DND-41 (cell line): ENCODE data around the gene SEBOX.

Experiments used
- ATAC-seq: fragments of 200-7000 bp; cut with Tn5 transposase; 3 replicates; pipeline ENCODE4 v1.9.1; 2021; ENCODE audit warnings: low read depth; ENCODE audit not compliant: insufficient read depth
- DNase-seq: peaks from one replicate; pipeline ENCODE4 v3.0.0-alpha.2; 2020
- H2AFZ ChIP-seq: 2 replicates; pipeline ENCODE4 v1.6.0; 2012; ENCODE audit warnings: low read depth, low read length
- H3K27ac ChIP-seq: 2 replicates; pipeline ENCODE4 v1.5.1; 2012; ENCODE audit warnings: low read length, inconsistent platforms
- H3K27me3 ChIP-seq: fragments of 200-600 bp; sonication (generic); 2 replicates; pipeline ENCODE4 v1.6.0; 2012; ENCODE audit warnings: low read length, mild to moderate bottlenecking, inconsistent platforms; ENCODE audit not compliant: insufficient read depth, poor library complexity
- H3K36me3 ChIP-seq: 2 replicates; pipeline ENCODE4 v1.5.1; 2012; ENCODE audit warnings: low read length, inconsistent platforms; ENCODE audit not compliant: insufficient read depth
- H3K4me1 ChIP-seq: 2 replicates; pipeline ENCODE4 v1.5.1; 2012; ENCODE audit warnings: mild to moderate bottlenecking, low read length; ENCODE audit not compliant: insufficient read depth
- H3K4me2 ChIP-seq: 2 replicates; pipeline ENCODE4 v1.6.0; 2012; ENCODE audit warnings: mild to moderate bottlenecking, moderate library complexity, low read length, inconsistent platforms; ENCODE audit not compliant: insufficient read depth
- H3K4me3 ChIP-seq, 2 experiments: fragments of 200-600 bp in 1 of 2; shearing (Covaris generic) in 1 of 2; 2 replicates each; pipeline ENCODE4 v1.5.1; 2012 to 2016; ENCODE audit warnings: inconsistent platforms in 2 of 2, low read length in 2 of 2, mild to moderate bottlenecking in 2 of 2, low read depth in 1 of 2, moderate library complexity in 1 of 2
- H3K79me2 ChIP-seq: 2 replicates; pipeline ENCODE4 v1.6.0; 2012; ENCODE audit warnings: low read length, inconsistent platforms; ENCODE audit not compliant: insufficient read depth
- H3K9ac ChIP-seq: 2 replicates; pipeline ENCODE4 v1.6.0; 2012; ENCODE audit warnings: low read depth, mild to moderate bottlenecking, inconsistent platforms, low read length, moderate library complexity
- H3K9me3 ChIP-seq: 2 replicates; pipeline ENCODE4 v1.5.1; 2012; ENCODE audit warnings: low read length, moderate library complexity, mild to moderate bottlenecking, inconsistent platforms; ENCODE audit not compliant: insufficient read depth, severe bottlenecking
- H4K20me1 ChIP-seq: 2 replicates; pipeline ENCODE4 v1.6.0; 2012; ENCODE audit warnings: low read length; ENCODE audit not compliant: insufficient read depth
- EZH2 ChIP-seq: IDR thresholded peaks from 3 replicates; pipeline ENCODE4 v1.6.1; 2012; ENCODE audit warnings: borderline replicate concordance, low read depth, mild to moderate bottlenecking, moderate library complexity, low read length, inconsistent platforms; ENCODE audit not compliant: severe bottlenecking
- TF ChIP-seq, protein P1 (sequence below): IDR thresholded peaks from 2 replicates; pipeline ENCODE4 v1.5.1; 2012; ENCODE audit warnings: borderline replicate concordance, low read length, moderate library complexity, mild to moderate bottlenecking; ENCODE audit not compliant: poor library complexity, severe bottlenecking; ENCODE audit errors: extremely low read depth

The SEBOX gene

GRCh38 chr17:28394337-28395116, 29.5 kb upstream of the SEBOX start:
- TF ChIP-seq, protein P1, sequence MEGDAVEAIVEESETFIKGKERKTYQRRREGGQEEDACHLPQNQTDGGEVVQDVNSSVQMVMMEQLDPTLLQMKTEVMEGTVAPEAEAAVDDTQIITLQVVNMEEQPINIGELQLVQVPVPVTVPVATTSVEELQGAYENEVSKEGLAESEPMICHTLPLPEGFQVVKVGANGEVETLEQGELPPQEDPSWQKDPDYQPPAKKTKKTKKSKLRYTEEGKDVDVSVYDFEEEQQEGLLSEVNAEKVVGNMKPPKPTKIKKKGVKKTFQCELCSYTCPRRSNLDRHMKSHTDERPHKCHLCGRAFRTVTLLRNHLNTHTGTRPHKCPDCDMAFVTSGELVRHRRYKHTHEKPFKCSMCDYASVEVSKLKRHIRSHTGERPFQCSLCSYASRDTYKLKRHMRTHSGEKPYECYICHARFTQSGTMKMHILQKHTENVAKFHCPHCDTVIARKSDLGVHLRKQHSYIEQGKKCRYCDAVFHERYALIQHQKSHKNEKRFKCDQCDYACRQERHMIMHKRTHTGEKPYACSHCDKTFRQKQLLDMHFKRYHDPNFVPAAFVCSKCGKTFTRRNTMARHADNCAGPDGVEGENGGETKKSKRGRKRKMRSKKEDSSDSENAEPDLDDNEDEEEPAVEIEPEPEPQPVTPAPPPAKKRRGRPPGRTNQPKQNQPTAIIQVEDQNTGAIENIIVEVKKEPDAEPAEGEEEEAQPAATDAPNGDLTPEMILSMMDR: no peak
- TF ChIP-seq EZH2: no peak
- Histone ChIP-seq H3K9me3 (no peaks in the 10 kb centered on the region), H2AFZ (no peak overlapping the region), H3K4me3 (no peak overlapping the region), H3K4me1 (no peaks in the 10 kb centered on the region), H4K20me1 (no peaks in the 10 kb centered on the region), H3K79me2 (no peaks in the 10 kb centered on the region), H3K4me2 (no peak overlapping the region), H3K36me3 (no peaks in the 10 kb centered on the region), H3K9ac (no peak overlapping the region), H3K27me3 (no peaks in the 10 kb centered on the region), H3K27ac (no peak overlapping the region)
- no peak for ATAC-seq
- no peak for DNase-seq

- ATAC-seq (no peak), DNase-seq (no peak)
- Histone ChIP-seq H3K27me3 (no peaks in the 10 kb centered on the region), H3K9ac (no peak overlapping the region), H3K79me2 (no peaks in the 10 kb centered on the region), H4K20me1 (no peaks in the 10 kb centered on the region), H3K4me1 (no peaks in the 10 kb centered on the region), H3K27ac (no peak overlapping the region), H2AFZ (no peak overlapping the region), H3K4me3 (no peak overlapping the region), H3K4me2 (no peak overlapping the region), H3K36me3 (no peaks in the 10 kb centered on the region), H3K9me3 (no peaks in the 10 kb centered on the region)
- TF ChIP-seq, protein P1: no peak
- TF ChIP-seq EZH2: no peak
Observed at GRCh38 chr17:28392491-28392890, 27.5 kb upstream of the SEBOX start.

- DNase-seq (no peak), ATAC-seq (no peak)
- TF ChIP-seq, protein P1: no peak
- TF ChIP-seq EZH2: no peak
- no peak overlapping the region for H3K4me3 ChIP-seq
- H3K9ac ChIP-seq: no peak overlapping the region
- H2AFZ ChIP-seq: no peak overlapping the region
- H3K36me3 ChIP-seq: no peaks in the 10 kb centered on the region
- H3K4me1 ChIP-seq: no peaks in the 10 kb centered on the region
- H3K27me3 ChIP-seq: no peaks in the 10 kb centered on the region
- H3K4me2 ChIP-seq: no peak overlapping the region
- H3K27ac ChIP-seq: no peak overlapping the region
- H3K9me3 ChIP-seq: no peaks in the 10 kb centered on the region
- no peaks in the 10 kb centered on the region for H4K20me1 ChIP-seq
- H3K79me2 ChIP-seq: no peaks in the 10 kb centered on the region
Observed at GRCh38 chr17:28391401-28391800, 26.4 kb upstream of the SEBOX start.

GRCh38 chr17:28390984-28391383, 26.0 kb upstream of the SEBOX start:
- Histone ChIP-seq H3K4me3 (no peak overlapping the region), H3K4me1 (no peaks in the 10 kb centered on the region), H3K27ac (no peak overlapping the region), H3K27me3 (no peaks in the 10 kb centered on the region), H3K79me2 (no peaks in the 10 kb centered on the region), H3K9ac (no peak overlapping the region), H4K20me1 (no peaks in the 10 kb centered on the region), H3K4me2 (no peak overlapping the region), H3K36me3 (no peaks in the 10 kb centered on the region), H2AFZ (no peak overlapping the region), H3K9me3 (no peaks in the 10 kb centered on the region)
- DNase-seq (no peak), ATAC-seq (no peak)
- TF ChIP-seq, protein P1: no peak
- no peak for TF ChIP-seq EZH2
